DOHH2 (cell line): ENCODE results near the gene NEURL1B.

ENCODE experiments used
- H3F3A ChIP-seq: fragments of 200-600 bp; sonication (generic), shearing (Covaris generic); 2 replicates; pipeline ENCODE4 v1.6.0; 2016; ENCODE audit warnings: antibody characterized with exemption, mild to moderate bottlenecking; ENCODE audit not compliant: control insufficient read depth, insufficient read depth
- H3K27ac ChIP-seq: fragments of 200-600 bp; sonication (generic); 2 replicates; pipeline ENCODE4 v1.5.1; 2014; ENCODE audit warnings: low read depth, mild to moderate bottlenecking, low read length, moderate library complexity
- H3K27me3 ChIP-seq: fragments of 200-600 bp; sonication (generic); 2 replicates; pipeline ENCODE4 v1.6.1; 2014; ENCODE audit warnings: mild to moderate bottlenecking, low read length, mixed read lengths; ENCODE audit not compliant: control insufficient read depth
- H3K36me3 ChIP-seq: fragments of 200-600 bp; sonication (generic); 2 replicates; pipeline ENCODE4 v1.6.1; 2014; ENCODE audit warnings: mild to moderate bottlenecking, low read length, moderate library complexity, mixed read lengths; ENCODE audit not compliant: control insufficient read depth
- H3K4me1 ChIP-seq: fragments of 200-600 bp; sonication (generic); 2 replicates; pipeline ENCODE4 v1.6.1; 2014; ENCODE audit warnings: mild to moderate bottlenecking, low read length, mixed read lengths; ENCODE audit not compliant: control insufficient read depth
- H3K4me2 ChIP-seq: fragments of 200-600 bp; sonication (generic); 2 replicates; pipeline ENCODE4 v1.6.0; 2014; ENCODE audit warnings: mild to moderate bottlenecking, low read length, moderate library complexity
- H3K4me3 ChIP-seq: fragments of 200-600 bp; sonication (generic); 2 replicates; pipeline ENCODE4 v1.5.1; 2014; ENCODE audit warnings: mild to moderate bottlenecking, low read length, mixed read lengths
- H3K79me2 ChIP-seq: fragments of 200-600 bp; sonication (generic); 2 replicates; pipeline ENCODE4 v1.6.1; 2014; ENCODE audit warnings: mild to moderate bottlenecking, low read length, mixed read lengths; ENCODE audit not compliant: control insufficient read depth
- H3K9me2 ChIP-seq: fragments of 200-600 bp; sonication (generic); replicated peaks from 2 replicates; pipeline ENCODE4 v1.6.1; 2014; ENCODE audit warnings: mild to moderate bottlenecking, low read length, mixed read lengths; ENCODE audit not compliant: control insufficient read depth
- H3K9me3 ChIP-seq: fragments of 200-600 bp; sonication (generic); 2 replicates; pipeline ENCODE4 v1.6.1; 2014; ENCODE audit warnings: antibody characterized with exemption, low read length, mixed read lengths; ENCODE audit not compliant: control insufficient read depth, insufficient read depth
- H4K20me1 ChIP-seq: fragments of 200-600 bp; sonication (generic); 2 replicates; pipeline ENCODE4 v1.6.0; 2014; ENCODE audit warnings: low read depth, mild to moderate bottlenecking, antibody characterized with exemption, low read length, moderate library complexity; ENCODE audit not compliant: control insufficient read depth, insufficient read depth
- EZH2phosphoT487 ChIP-seq: fragments of 200-600 bp; sonication (generic); IDR thresholded peaks from 2 replicates; pipeline ENCODE4 v1.6.1; 2017; ENCODE audit warnings: borderline replicate concordance, mild to moderate bottlenecking, antibody characterized with exemption, low read length, moderate library complexity, mixed read lengths
- TF ChIP-seq, protein P1 (sequence below): fragments of 200-600 bp; sonication (generic); IDR thresholded peaks from one replicate; pipeline ENCODE4 v1.5.1; 2014; ENCODE audit warnings: antibody characterized with exemption, mild to moderate bottlenecking, low read depth, low read length; ENCODE audit not compliant: poor library complexity, severe bottlenecking

NEURL1B gene

DNA sequence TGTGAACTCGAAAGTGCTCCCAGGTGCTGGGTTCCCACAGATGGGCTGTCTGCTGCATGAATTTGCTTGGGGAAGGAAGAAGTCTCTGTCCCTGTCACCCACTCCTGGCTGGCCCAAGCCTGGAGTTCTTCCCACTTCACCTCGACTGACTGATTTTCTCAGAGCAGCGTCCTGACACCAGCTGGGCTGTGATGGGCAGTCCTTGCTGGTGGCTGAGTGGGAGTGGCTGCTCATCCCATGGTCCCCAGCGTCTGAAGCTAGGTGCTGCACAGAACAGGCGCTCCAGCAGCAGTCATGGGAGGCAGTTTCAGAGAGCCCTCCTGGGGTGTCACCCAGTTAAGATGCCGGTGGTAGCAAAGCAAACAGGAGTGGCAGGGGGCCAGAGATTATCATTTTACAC lies 10.1 kb upstream of the NEURL1B start:
- no peaks in the 10 kb centered on the region for H3K4me1 ChIP-seq
- no peaks in the 10 kb centered on the region for H3K9me2 ChIP-seq
- H4K20me1 ChIP-seq, result no peaks in the 10 kb centered on the region
- TF ChIP-seq, protein P1, sequence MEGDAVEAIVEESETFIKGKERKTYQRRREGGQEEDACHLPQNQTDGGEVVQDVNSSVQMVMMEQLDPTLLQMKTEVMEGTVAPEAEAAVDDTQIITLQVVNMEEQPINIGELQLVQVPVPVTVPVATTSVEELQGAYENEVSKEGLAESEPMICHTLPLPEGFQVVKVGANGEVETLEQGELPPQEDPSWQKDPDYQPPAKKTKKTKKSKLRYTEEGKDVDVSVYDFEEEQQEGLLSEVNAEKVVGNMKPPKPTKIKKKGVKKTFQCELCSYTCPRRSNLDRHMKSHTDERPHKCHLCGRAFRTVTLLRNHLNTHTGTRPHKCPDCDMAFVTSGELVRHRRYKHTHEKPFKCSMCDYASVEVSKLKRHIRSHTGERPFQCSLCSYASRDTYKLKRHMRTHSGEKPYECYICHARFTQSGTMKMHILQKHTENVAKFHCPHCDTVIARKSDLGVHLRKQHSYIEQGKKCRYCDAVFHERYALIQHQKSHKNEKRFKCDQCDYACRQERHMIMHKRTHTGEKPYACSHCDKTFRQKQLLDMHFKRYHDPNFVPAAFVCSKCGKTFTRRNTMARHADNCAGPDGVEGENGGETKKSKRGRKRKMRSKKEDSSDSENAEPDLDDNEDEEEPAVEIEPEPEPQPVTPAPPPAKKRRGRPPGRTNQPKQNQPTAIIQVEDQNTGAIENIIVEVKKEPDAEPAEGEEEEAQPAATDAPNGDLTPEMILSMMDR, result no peak
- no peak for TF ChIP-seq EZH2phosphoT487
- no peaks in the 10 kb centered on the region for H3K36me3 ChIP-seq
- no peaks in the 10 kb centered on the region for H3F3A ChIP-seq
- no peaks in the 10 kb centered on the region for H3K9me3 ChIP-seq
- H3K27me3 ChIP-seq, result peaks cover 15% of the 10 kb centered on the region
- H3K4me2 ChIP-seq, result no peak overlapping the region
- H3K79me2 ChIP-seq, result no peaks in the 10 kb centered on the region
- H3K27ac ChIP-seq, result no peak overlapping the region
- no peak overlapping the region for H3K4me3 ChIP-seq

DNA sequence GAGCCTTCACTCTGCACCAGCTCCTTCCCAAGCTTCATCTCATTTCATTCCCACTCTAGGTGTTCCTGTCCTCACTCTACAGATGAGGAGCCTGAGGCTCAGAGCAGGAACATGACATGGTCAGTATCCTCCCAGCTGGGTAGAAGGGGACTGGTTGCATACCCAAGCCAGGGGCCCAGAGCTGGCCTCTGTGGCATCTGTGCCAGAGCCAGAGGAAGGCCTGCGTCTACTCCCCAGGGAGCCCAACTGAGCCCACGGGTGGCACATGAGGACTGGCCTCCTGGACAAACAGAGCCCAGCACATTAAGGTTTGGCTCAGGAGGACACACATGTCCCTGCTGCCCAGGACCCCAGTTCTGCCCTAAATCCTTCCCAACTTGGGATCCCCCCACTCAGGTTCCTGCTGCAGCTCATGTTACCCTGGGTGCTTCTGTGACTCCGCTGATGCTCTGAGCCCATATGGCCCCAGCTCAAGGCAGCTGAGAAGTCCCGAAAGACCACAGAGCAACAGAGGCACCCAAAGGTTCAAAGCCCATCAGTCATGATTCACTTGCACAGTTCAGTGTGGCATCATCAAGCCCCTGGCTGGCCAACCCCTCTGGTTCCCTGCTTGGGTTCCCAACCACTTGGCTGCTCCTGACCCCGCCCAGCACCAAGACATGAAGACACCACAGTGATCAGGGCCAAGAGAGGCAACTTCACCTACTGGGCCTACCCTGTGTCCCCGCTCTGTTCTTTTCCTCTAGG lies 8.5 kb upstream of the NEURL1B start:
- Histone ChIP-seq H3K36me3 (no peaks in the 10 kb centered on the region), H3K4me2 (no peak overlapping the region), H3K27ac (no peak overlapping the region), H3K4me1 (no peaks in the 10 kb centered on the region), H3K4me3 (no peak overlapping the region), H4K20me1 (no peaks in the 10 kb centered on the region), H3F3A (no peaks in the 10 kb centered on the region), H3K79me2 (no peaks in the 10 kb centered on the region), H3K9me3 (no peaks in the 10 kb centered on the region), H3K9me2 (no peaks in the 10 kb centered on the region), H3K27me3 (peaks cover 15% of the 10 kb centered on the region)
- no peak for TF ChIP-seq EZH2phosphoT487
- TF ChIP-seq, protein P1, result no peak

DNA sequence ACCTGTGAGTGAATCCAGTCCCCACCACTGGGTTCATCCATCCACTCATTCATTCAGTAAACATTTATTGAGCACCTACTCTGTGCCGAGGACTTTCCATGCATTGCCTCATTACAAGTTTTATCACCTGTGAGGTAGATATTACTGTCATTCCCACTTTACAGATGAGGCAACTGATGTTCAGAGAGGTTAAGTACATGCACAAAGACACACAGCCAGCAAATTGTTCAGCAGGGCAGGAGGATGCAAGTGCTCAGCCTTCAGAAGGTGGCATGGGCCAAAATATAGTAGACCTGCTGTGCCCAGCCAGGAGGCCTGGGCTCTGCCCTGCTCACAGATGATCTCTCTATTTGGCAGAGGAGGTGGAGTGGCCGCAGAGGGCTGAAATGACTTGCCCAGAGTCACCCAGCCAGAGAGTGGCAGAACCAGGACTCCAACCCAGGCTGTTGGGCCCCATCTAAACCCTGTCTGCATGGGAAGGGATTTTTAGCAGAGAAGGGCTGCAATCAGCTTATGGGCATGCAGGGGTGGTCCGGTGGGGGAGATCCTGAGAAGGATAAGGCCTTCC lies 7.6 kb upstream of the NEURL1B start:
- H3K79me2 ChIP-seq, result no peaks in the 10 kb centered on the region
- TF ChIP-seq, protein P1, result no peak
- no peak for TF ChIP-seq EZH2phosphoT487
- H3K4me2 ChIP-seq, result no peak overlapping the region
- H3K27me3 ChIP-seq, result peaks cover 12% of the 10 kb centered on the region
- no peaks in the 10 kb centered on the region for H3F3A ChIP-seq
- H3K4me1 ChIP-seq, result peaks cover 9% of the 10 kb centered on the region
- H3K27ac ChIP-seq, result no peak overlapping the region
- H3K9me2 ChIP-seq, result no peaks in the 10 kb centered on the region
- no peaks in the 10 kb centered on the region for H3K36me3 ChIP-seq
- H3K4me3 ChIP-seq, result no peak overlapping the region
- no peaks in the 10 kb centered on the region for H3K9me3 ChIP-seq
- no peaks in the 10 kb centered on the region for H4K20me1 ChIP-seq
